ENCODE measurements around the gene CELF5. TPM values are rescaled to one million over a fixed set of nuclear protein-coding genes. Genes with fewer than 3 reads are reported as not detected.

The CELF5 gene
- total RNA-seq, 6 experiments from 2014 or later: 0.07 to 1.6 (median 0.34) TPM

DNA sequence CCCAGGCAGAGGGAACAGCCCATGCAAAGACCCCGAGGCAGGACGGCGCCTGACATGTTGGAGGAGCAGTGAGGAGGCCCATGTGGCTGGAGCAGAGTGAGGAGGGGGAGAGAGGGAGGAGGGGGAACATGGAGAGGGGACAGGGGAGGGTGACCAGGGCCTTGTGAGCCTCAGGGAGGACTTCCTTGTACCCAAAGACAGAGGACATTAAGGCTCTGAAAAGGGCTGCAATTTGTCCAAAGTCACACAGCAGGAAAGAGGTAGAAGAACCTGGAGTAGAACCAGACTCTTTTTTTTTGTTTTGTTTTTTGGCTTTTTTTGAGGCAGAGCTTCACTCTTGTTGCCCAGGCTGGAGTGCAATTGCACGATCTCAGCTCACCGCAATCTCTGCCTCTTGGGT, 67.2 kb downstream of the CELF5 start:
- H3K4me3 ChIP-seq: no peak overlapping the region
- no peak for ATAC-seq
- no peak for DNase-seq
- H3K27me3 ChIP-seq: no peaks in the 10 kb centered on the region
- TF ChIP-seq CTCF (IDR thresholded peaks at IDR 0.05) (no peak), POLR2A (IDR thresholded peaks at IDR 0.05) (no peak)
- intact Hi-C loops (cut with DNase I): no loop called here
- 63% methylated on average over 5 of the region's 5 CpGs for WGBS (ENCODE audit: insufficient coverage, low coverage, low lambda C conversion rate, missing lambda C conversion rate)
- peaks cover 0 to 20% (median 3%) of the 10 kb centered on the region in 4 donors for H3K4me1 ChIP-seq
- no peaks in the 10 kb centered on the region for H3K9me3 ChIP-seq
- H3K27ac ChIP-seq: no peak overlapping the region
- H3K36me3 ChIP-seq: no peaks in the 10 kb centered on the region

GRCh38 chr19:3292958-3293529, 68.6 kb downstream of the CELF5 start:
- H3K4me3 ChIP-seq: no peak overlapping the region
- H3K27me3 ChIP-seq: no peaks in the 10 kb centered on the region
- H3K4me1 ChIP-seq: peaks cover 0 to 20% (median 3%) of the 10 kb centered on the region in 4 donors
- TF ChIP-seq CTCF (IDR thresholded peaks at IDR 0.05) (peak in 1 of 4 donors; percentile 6), POLR2A (IDR thresholded peaks at IDR 0.05) (no peak)
- H3K9me3 ChIP-seq: no peaks in the 10 kb centered on the region
- no peaks in the 10 kb centered on the region for H3K36me3 ChIP-seq
- H3K27ac ChIP-seq: no peak overlapping the region
- DNase-seq (peak; percentile 75 to 92 (median 90)), ATAC-seq (peak; percentile 89 to 92 (median 90))
- intact Hi-C loops (cut with DNase I): no loop called here
- WGBS (ENCODE audit: insufficient coverage, low coverage, low lambda C conversion rate, missing lambda C conversion rate): 0% methylated on average over 1 of the region's 23 CpGs

GRCh38 chr19:3293560-3293959, 69.1 kb downstream of the CELF5 start:
- ATAC-seq: no peak
- 54% methylated on average over 4 of the region's 9 CpGs for WGBS (ENCODE audit: insufficient coverage, low coverage, low lambda C conversion rate, missing lambda C conversion rate)

DNA sequence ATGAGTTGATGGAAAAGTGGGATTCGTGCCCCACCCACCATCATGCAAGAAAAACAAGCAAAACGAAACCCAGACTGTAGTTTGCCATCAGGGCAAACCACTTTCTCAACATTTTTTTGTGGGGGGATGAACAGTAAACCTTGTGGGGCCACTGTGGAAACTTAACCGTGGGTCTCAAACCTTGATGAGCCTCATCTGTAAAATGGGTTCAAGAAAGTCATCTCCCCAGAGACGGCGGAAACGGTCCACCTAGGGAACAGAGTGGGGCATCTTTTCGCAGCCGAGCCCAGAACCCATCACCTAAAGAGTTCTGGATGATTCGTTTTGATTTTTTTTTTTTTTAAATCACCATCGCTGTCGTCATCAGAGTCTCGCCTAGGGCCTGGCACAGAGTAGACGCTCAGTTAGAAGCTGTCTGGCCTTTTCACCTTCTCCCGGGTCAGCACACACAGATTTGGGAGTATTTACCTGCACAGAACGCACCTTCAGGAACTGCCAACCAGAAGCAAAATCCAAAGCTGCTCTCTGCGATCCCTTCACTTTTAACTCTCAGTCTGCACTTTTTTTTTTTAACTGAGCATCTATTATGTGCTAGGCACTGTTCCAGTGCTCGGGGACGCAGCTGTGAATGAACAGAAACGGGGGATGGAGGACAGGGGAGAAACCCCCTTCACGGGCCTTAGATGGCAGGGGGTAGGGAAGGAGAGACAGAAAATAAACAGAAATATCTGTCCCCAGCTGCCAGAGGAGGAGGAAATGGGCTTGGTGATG, 69.8 kb downstream of the CELF5 start:
- Histone ChIP-seq H3K27me3 (no peaks in the 10 kb centered on the region), H3K4me3 (no peak overlapping the region), H3K27ac (no peak overlapping the region), H3K4me1 (peaks cover 0 to 20% (median 3%) of the 10 kb centered on the region in 4 donors), H3K36me3 (no peaks in the 10 kb centered on the region), H3K9me3 (no peaks in the 10 kb centered on the region)
- TF ChIP-seq CTCF (IDR thresholded peaks at IDR 0.05) (no peak), POLR2A (IDR thresholded peaks at IDR 0.05) (no peak)
- no peak for ATAC-seq
- 74% methylated on average over 13 of the region's 20 CpGs for WGBS (ENCODE audit: insufficient coverage, low coverage, low lambda C conversion rate, missing lambda C conversion rate)
- intact Hi-C loops (cut with DNase I): no loop called here
- no peak for DNase-seq

More at GRCh38 chr19:3293560-3293959, 69.1 kb downstream of the CELF5 start:
- Histone ChIP-seq H3K36me3 (no peaks in the 10 kb centered on the region), H3K4me1 (peaks cover 0 to 20% (median 3%) of the 10 kb centered on the region in 4 donors), H3K9me3 (no peaks in the 10 kb centered on the region), H3K4me3 (no peak overlapping the region), H3K27me3 (no peaks in the 10 kb centered on the region), H3K27ac (no peak overlapping the region)
- intact Hi-C loops (cut with DNase I): no loop called here
- TF ChIP-seq CTCF (IDR thresholded peaks at IDR 0.05) (no peak), POLR2A (IDR thresholded peaks at IDR 0.05) (no peak)
- DNase-seq: no peak

All from right lobe of liver (tissue), 6 donors.